HFF-Myc (cell line): ENCODE results near the gene ZFAND4.
A peak's percentile ranks its signal among the peaks of the same experiment; 100 is the strongest.

Source experiments
- DNase-seq: peaks from one replicate; pipeline ENCODE4 v3.0.0-alpha.2; 2011; ENCODE audit warnings: low read depth; ENCODE audit errors: extremely low read depth
- H3K4me3 ChIP-seq: replicated peaks from 2 replicates; pipeline ENCODE4 v1.5.1; 2011; ENCODE audit warnings: low read depth, mild to moderate bottlenecking, control low read depth, low read length
- TF ChIP-seq, protein P1 (sequence below): IDR thresholded peaks from 2 replicates; pipeline ENCODE4 v1.5.1; 2012; ENCODE audit warnings: mild to moderate bottlenecking, low read depth, low read length, control low read depth; ENCODE audit errors: missing control alignments

Gene ZFAND4

DNA sequence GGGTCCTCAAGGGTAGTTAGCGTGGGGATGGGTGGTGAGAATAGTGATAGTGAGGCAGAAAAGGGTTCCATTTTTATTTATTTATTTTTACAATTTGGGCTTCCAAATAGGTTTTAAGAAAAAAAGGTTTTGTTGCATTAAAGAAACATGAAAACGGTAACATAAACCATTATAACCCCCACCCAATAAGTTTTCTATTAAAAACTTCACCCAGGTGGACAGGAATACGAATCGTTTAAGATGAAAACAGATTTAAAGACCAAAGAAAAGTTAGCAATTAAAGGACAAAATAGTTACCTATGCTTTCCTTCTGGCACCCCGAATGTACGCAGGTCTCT, 78.7 kb downstream of the ZFAND4 start:
- DNase-seq: no peak
- TF ChIP-seq, protein P1, sequence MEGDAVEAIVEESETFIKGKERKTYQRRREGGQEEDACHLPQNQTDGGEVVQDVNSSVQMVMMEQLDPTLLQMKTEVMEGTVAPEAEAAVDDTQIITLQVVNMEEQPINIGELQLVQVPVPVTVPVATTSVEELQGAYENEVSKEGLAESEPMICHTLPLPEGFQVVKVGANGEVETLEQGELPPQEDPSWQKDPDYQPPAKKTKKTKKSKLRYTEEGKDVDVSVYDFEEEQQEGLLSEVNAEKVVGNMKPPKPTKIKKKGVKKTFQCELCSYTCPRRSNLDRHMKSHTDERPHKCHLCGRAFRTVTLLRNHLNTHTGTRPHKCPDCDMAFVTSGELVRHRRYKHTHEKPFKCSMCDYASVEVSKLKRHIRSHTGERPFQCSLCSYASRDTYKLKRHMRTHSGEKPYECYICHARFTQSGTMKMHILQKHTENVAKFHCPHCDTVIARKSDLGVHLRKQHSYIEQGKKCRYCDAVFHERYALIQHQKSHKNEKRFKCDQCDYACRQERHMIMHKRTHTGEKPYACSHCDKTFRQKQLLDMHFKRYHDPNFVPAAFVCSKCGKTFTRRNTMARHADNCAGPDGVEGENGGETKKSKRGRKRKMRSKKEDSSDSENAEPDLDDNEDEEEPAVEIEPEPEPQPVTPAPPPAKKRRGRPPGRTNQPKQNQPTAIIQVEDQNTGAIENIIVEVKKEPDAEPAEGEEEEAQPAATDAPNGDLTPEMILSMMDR: no peak
- H3K4me3 ChIP-seq: peak overlapping the region; percentile 77

DNA sequence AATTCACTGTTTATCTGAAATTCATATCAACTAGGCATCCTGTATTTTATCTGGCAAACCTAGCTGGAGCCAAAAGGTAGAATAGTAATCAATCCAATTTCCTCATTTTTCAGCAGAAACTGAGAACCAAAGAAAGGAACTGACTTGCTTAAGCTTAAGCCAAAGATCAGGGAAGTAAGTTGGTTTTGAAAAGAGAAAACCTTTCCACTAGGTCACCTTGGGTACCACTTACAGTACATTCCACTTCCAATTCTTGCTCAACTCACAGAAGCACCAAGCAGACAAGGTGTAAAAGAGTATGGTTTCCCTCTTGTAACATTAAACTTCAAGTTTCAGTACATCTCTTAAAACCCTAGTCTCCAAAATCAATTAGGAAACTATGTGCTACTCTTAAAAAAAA, 79.6 kb downstream of the ZFAND4 start:
- TF ChIP-seq, protein P1: no peak
- no peak overlapping the region; the same call in 1 of the 2 replicates for H3K4me3 ChIP-seq
- DNase-seq: no peak

DNA sequence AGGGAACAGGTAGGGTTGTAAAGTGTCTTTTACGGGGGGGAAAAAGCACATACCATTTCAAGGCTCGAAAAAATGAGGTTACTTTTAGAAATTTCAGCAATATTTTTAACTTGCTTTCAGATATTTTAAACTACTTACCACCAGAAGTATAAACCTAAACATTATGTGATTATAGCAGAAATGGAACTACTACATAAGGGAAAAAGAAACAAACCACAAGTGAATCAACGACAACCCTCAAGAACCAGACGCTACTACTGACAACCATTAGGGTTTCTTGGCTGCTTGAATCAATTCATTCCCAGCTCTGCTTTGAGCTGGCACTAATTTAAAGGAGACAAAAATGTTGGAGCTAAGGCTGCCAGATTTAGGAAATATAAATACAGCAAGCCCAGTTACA, 80.1 kb downstream of the ZFAND4 start:
- no peak for DNase-seq
- no peak overlapping the region for H3K4me3 ChIP-seq
- TF ChIP-seq, protein P1: no peak

DNA sequence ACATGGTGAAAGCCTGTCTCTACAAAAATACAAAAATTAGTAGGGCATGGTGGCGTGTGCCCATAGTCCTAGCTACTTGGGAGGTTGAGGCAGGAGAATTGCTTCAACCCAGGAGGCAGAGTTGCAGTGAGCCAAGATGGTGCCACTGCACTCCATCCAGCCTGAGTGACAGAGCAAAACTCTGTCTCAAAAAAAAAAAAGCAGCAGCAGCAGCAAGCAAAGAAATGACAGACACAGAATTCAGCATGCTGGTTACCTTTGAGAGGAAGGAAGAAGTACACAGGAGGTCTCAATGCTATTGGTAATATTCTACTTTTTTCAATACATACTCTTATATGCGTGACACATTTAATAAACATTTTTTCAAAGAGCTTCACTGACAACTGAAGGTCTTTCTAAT, 81.3 kb downstream of the ZFAND4 start:
- H3K4me3 ChIP-seq: no peak overlapping the region
- TF ChIP-seq, protein P1: no peak
- DNase-seq: no peak

DNA sequence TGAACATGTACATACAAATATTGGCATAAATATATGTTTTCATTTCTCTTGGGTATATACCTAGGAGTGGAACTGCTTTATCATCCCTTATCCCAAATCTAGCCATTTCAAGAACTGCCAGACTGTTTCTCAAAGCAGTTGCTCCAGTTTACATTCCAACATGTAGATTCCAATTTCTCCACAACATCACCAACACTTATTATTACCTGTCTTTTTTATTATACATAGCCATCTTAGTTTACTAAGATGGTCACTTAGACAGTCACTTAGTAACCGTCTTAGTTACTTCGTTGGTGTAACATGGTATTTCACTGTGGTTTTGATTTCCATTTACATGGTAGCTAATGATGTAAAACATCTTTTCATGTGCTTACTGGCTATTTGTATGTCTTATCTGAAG, 82.7 kb downstream of the ZFAND4 start:
- no peak overlapping the region for H3K4me3 ChIP-seq
- TF ChIP-seq, protein P1: no peak

DNA sequence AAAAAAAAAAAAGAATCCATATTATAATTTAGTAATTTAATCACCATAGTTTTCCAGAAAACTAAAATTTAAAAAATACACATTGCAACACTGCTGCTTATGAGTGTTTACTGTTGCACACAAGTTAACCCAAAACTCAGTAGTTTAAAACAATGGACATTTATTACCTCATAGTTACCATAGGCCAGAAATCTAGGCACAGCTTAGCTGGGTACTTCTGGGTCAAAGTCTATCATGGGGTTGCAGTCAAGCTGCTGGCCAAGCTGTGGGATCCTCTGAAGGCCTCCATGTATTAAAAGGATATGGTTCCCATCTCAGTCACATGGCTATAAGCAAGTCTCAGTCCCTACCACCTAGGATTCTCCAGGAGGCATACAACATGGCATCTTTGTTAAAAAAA, 83.6 kb downstream of the ZFAND4 start:
- H3K4me3 ChIP-seq: no peak overlapping the region
- TF ChIP-seq, protein P1: no peak

More for the DNA sequence above, 82.7 kb downstream of the ZFAND4 start:
- no peak for DNase-seq

DNA sequence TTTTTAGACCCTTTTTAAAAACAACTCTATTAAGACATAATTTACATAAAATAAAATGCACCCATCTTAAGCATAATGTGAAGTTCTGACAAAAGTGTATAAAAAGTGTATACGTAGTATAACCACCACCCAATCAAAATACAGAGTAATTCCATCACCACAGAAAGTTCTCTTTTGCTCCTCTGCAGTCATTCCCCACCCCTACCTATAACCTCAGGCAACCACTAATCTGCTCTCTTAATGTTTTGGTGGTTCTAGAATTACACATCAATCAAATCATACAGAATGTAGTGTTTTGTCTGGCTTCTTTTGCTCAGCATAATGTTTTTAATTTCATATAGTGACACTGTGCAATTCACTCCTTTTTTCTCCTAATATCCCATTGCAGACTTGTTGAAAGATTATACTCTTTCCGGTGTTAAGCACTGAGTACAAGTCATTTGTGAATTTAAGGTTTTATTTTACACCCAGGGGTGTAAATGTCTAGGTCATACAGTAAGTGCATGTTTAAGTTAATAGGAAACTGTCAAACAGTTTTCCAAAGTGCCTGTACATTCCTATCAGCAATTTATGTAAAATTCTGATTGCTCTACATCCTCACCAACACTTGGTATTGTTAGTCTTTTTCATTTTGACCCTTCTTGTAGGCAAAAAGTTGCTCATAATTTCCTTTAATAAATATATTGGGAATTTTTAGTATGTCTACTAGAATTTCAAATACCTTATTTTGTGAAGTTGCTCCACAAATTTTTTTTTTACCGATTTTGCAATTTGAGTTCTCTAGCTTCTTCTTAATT, 86.3 kb downstream of the ZFAND4 start:
- DNase-seq: no peak
- no peak overlapping the region for H3K4me3 ChIP-seq
- TF ChIP-seq, protein P1: no peak

More for the DNA sequence above, 83.6 kb downstream of the ZFAND4 start:
- no peak for DNase-seq
